ENCODE data around the gene CDHR4. TPM values are rescaled to one million over a fixed set of nuclear protein-coding genes. Genes with fewer than 3 reads are reported as not detected.

CDHR4 gene
- total RNA-seq (under 1 TPM in 2 of 9 donors, not detected in 7; 0.23 to 0.25 TPM), polyA plus RNA-seq (under 1 TPM in 1 of 3 donors, not detected in 2; 0.17 TPM)
- long read RNA-seq, donor 1: 0 reads
- long read RNA-seq, donor 2: 0 reads
- long read RNA-seq, donor 3: 0 reads
- long read RNA-seq, donor 4: 0 reads
- long read RNA-seq, donor 5: 0 reads
- long read RNA-seq, donor 6: 0 reads
- long read RNA-seq, donor 7: 0 reads
- long read RNA-seq, donor 8: 0 reads
- long read RNA-seq, donor 9: 0 reads
- long read RNA-seq, donor 10: 0 reads

- Histone ChIP-seq H3K27ac (no peak within 1 kb of the TSS), H3K4me3 (no peak within 1 kb of the TSS)
- 38 to 73% (median 65%) methylated on average over 2 to 4 of the region's 4 CpGs for WGBS, 4 donors
Measured at GRCh38 chr3:49799761-49800160, at the start of gene CDHR4. CDHR4 (minus strand) TSS chr3:49799873; CDS start chr3:49799812, 61 bp downstream.

GRCh38 chr3:49845694-49846093, 46.0 kb upstream of the CDHR4 start:
- 82 to 98% (median 88%) methylated on average over 3 of the region's 3 CpGs for WGBS, 4 donors
- Histone ChIP-seq H3K4me1 (replicated peaks in 1 of 2) (no peaks in the 10 kb centered on the region), H3K9me3 (replicated peaks in 1 of 3) (no peaks in the 10 kb centered on the region), H3K4me3 (no peak overlapping the region), H3K27me3 (no peaks in the 10 kb centered on the region), H3K27ac (no peak overlapping the region), H3K36me3 (replicated peaks in 1 of 2) (no peaks in the 10 kb centered on the region)
- no peak for DNase-seq
- TF ChIP-seq CTCF (IDR thresholded peaks at IDR 0.05) (no peak), POLR2A (IDR thresholded peaks at IDR 0.05) (no peak)
- intact Hi-C loops (cut with DNase I): loop anchor here in 1 of 2 donors (2.0 kb wide), 1 partner anchor 49 kb away; no protein-coding TSS in a partner anchor

More at GRCh38 chr3:49799761-49800160, at the start of gene CDHR4:
- peaks cover 0 to 13% of the 10 kb centered on the region in 2 donors for H3K4me1 ChIP-seq (replicated peaks in 1 of 2)
- intact Hi-C loops (cut with DNase I): loop anchor here in 1 of 2 donors (10.0 kb wide), 1 partner anchor 105 kb away; the partner anchor contains the start of gene MST1R
- H3K9me3 ChIP-seq (replicated peaks in 1 of 3): no peaks in the 10 kb centered on the region
- H3K27me3 ChIP-seq: no peaks in the 10 kb centered on the region
- H3K36me3 ChIP-seq (replicated peaks in 1 of 2): no peaks in the 10 kb centered on the region
- no peak for TF ChIP-seq POLR2A (IDR thresholded peaks at IDR 0.05)
- no peak for TF ChIP-seq CTCF (IDR thresholded peaks at IDR 0.05)
- peak in 5 of 7 donors; percentile 36 to 65 (median 46) for DNase-seq

GRCh38 chr3:49844464-49845183, 45.0 kb upstream of the CDHR4 start:
- H3K36me3 ChIP-seq (replicated peaks in 1 of 2): no peaks in the 10 kb centered on the region
- TF ChIP-seq CTCF (IDR thresholded peaks at IDR 0.05): no peak
- TF ChIP-seq POLR2A (IDR thresholded peaks at IDR 0.05): no peak
- no peaks in the 10 kb centered on the region for H3K27me3 ChIP-seq
- no peak overlapping the region for H3K4me3 ChIP-seq
- WGBS, 4 donors: 57 to 68% (median 60%) methylated on average over 5 of the region's 5 CpGs
- H3K9me3 ChIP-seq (replicated peaks in 1 of 3): no peaks in the 10 kb centered on the region
- H3K4me1 ChIP-seq (replicated peaks in 1 of 2): peaks cover 0 to under 1% of the 10 kb centered on the region in 2 donors
- DNase-seq: peak in 5 of 7 donors; percentile 34 to 66 (median 43)
- intact Hi-C loops (cut with DNase I): loop anchor here in 1 of 2 donors (2.0 kb wide), 1 partner anchor 48 kb away; no protein-coding TSS in a partner anchor
- H3K27ac ChIP-seq: peak overlapping the region in 1 of 5 donors; percentile 18

GRCh38 chr3:49842843-49843517, 43.3 kb upstream of the CDHR4 start:
- Histone ChIP-seq H3K27ac (no peak overlapping the region), H3K9me3 (replicated peaks in 1 of 3) (no peaks in the 10 kb centered on the region), H3K27me3 (no peaks in the 10 kb centered on the region), H3K4me1 (replicated peaks in 1 of 2) (peaks cover 0 to 5% of the 10 kb centered on the region in 2 donors), H3K36me3 (replicated peaks in 1 of 2) (no peaks in the 10 kb centered on the region), H3K4me3 (no peak overlapping the region)
- TF ChIP-seq CTCF (IDR thresholded peaks at IDR 0.05) (no peak), POLR2A (IDR thresholded peaks at IDR 0.05) (no peak)
- intact Hi-C loops (cut with DNase I): no loop called here
- WGBS, 4 donors: 88 to 94% (median 91%) methylated on average over 3 of the region's 3 CpGs
- no peak for DNase-seq
